Thoracic aorta (tissue), 2 donors: ENCODE results near the gene FKBP9. TPM values are rescaled to one million over a fixed set of nuclear protein-coding genes. Genes with fewer than 3 reads are reported as not detected.

ENCODE experiments used
- ATAC-seq: fragments of 150-250 bp; one replicate; pipeline ENCODE4 v1.8.0; 2017; ENCODE audit warnings: low read depth; ENCODE audit not compliant: insufficient number of reproducible peaks, low FRiP score
- DNase-seq: peaks from one replicate; pipeline ENCODE4 v3.0.0-alpha.2; 2020; ENCODE audit warnings: low spot score
- H3K27ac ChIP-seq, 2 donors: fragments of 200-600 bp; sonication (generic); 1 replicate in 1 of 2; 2 replicates in 1 of 2; pipeline ENCODE4 v1.5.1; 2016; ENCODE audit warnings: mild to moderate bottlenecking in 2 of 2, moderate library complexity in 2 of 2
- H3K27me3 ChIP-seq: fragments of 200-600 bp; sonication (generic); replicated peaks from 2 replicates; pipeline ENCODE4 v1.6.0; 2016; ENCODE audit warnings: mild to moderate bottlenecking; ENCODE audit not compliant: insufficient read depth
- H3K36me3 ChIP-seq: fragments of 200-600 bp; sonication (generic); one replicate; pipeline ENCODE4 v1.5.1; 2016
- H3K4me1 ChIP-seq, 2 donors: fragments of 200-600 bp; sonication (generic); 1 replicate in 1 of 2; 2 replicates in 1 of 2; pipeline versions ENCODE4 v1.5.1 to v1.6.0; 2016; ENCODE audit warnings: low read depth in 2 of 2, mild to moderate bottlenecking in 1 of 2; ENCODE audit not compliant: control insufficient read depth in 1 of 2
- H3K4me3 ChIP-seq: fragments of 200-600 bp; sonication (generic); 2 replicates; pipeline ENCODE4 v1.5.1; 2016; ENCODE audit warnings: mild to moderate bottlenecking
- H3K9me3 ChIP-seq: fragments of 200-600 bp; sonication (generic); 2 replicates; pipeline ENCODE4 v1.5.1; 2016
- CTCF ChIP-seq: fragments of 200-600 bp; sonication (generic); IDR thresholded peaks from one replicate; pipeline ENCODE4 v1.5.1; 2019; ENCODE audit warnings: antibody characterized with exemption
- total RNA-seq, 2 donors: library from RNA; depleted of rRNA; stranded (reverse); fragments of >200 nt; gene quantifications; one replicate each; pipeline versions ENCODE4 v1.1.0 to v1.2.3, GENCODE V29; 2016

Gene FKBP9
- total RNA-seq, 2 donors from 2014 or later: 166 to 196 TPM

- Histone ChIP-seq H3K36me3 (no peaks in the 10 kb centered on the region), H3K4me3 (no peak overlapping the region), H3K9me3 (no peaks in the 10 kb centered on the region), H3K4me1 (peaks cover 6 to 12% of the 10 kb centered on the region in 2 donors), H3K27ac (no peak overlapping the region), H3K27me3 (no peaks in the 10 kb centered on the region)
- TF ChIP-seq CTCF: no peak
- DNase-seq (no peak), ATAC-seq (no peak)
Observed at GRCh38 chr7:33043501-33044400, 86.5 kb downstream of the FKBP9 start.

GRCh38 chr7:33044401-33044718 is 87.1 kb downstream of the FKBP9 start:
- H3K36me3 ChIP-seq: no peaks in the 10 kb centered on the region
- peaks cover 0 to 10% of the 10 kb centered on the region in 2 donors for H3K4me1 ChIP-seq
- H3K27me3 ChIP-seq: no peaks in the 10 kb centered on the region
- H3K4me3 ChIP-seq: no peak overlapping the region
- H3K27ac ChIP-seq: no peak overlapping the region
- DNase-seq (no peak), ATAC-seq (no peak)
- no peaks in the 10 kb centered on the region for H3K9me3 ChIP-seq
- no peak for TF ChIP-seq CTCF

GRCh38 chr7:33044986-33045385 is 87.7 kb downstream of the FKBP9 start:
- Histone ChIP-seq H3K27me3 (no peaks in the 10 kb centered on the region), H3K9me3 (no peaks in the 10 kb centered on the region), H3K4me3 (no peak overlapping the region), H3K4me1 (peaks cover 0 to 10% of the 10 kb centered on the region in 2 donors), H3K36me3 (no peaks in the 10 kb centered on the region), H3K27ac (no peak overlapping the region)
- ATAC-seq (no peak), DNase-seq (no peak)
- no peak for TF ChIP-seq CTCF

GRCh38 chr7:33048257-33048656 is 91.0 kb downstream of the FKBP9 start:
- no peak overlapping the region for H3K4me3 ChIP-seq
- no peak for ATAC-seq
- no peaks in the 10 kb centered on the region for H3K36me3 ChIP-seq
- no peaks in the 10 kb centered on the region for H3K9me3 ChIP-seq
- H3K27ac ChIP-seq: no peak overlapping the region
- no peak for TF ChIP-seq CTCF
- H3K27me3 ChIP-seq: no peaks in the 10 kb centered on the region
- DNase-seq: no peak
- peaks cover 0 to 5% of the 10 kb centered on the region in 2 donors for H3K4me1 ChIP-seq

GRCh38 chr7:33048704-33049103 is 91.5 kb downstream of the FKBP9 start:
- peaks cover 0 to 5% of the 10 kb centered on the region in 2 donors for H3K4me1 ChIP-seq

More at GRCh38 chr7:33048704-33049103, 91.5 kb downstream of the FKBP9 start:
- Histone ChIP-seq H3K27me3 (no peaks in the 10 kb centered on the region), H3K27ac (no peak overlapping the region), H3K36me3 (no peaks in the 10 kb centered on the region), H3K9me3 (no peaks in the 10 kb centered on the region), H3K4me3 (no peak overlapping the region)
- no peak for TF ChIP-seq CTCF
- no peak for DNase-seq
- ATAC-seq: no peak
